ENCODE data around the gene KCNQ2. TPM values are rescaled to one million over a fixed set of nuclear protein-coding genes. Genes with fewer than 3 reads are reported as not detected.

The KCNQ2 gene
- total and polyA plus RNA-seq, 4 donors = not detected

- Histone ChIP-seq H3K27ac (ENCODE audit: low read depth in 1 of 2, low read length in 2 of 2) (no peak overlapping the region), H3K4me1 (ENCODE audit: control insufficient read depth in 4 of 4, insufficient read depth in 4 of 4, low read length in 3 of 4) (peaks cover 0 to 6% (median 2%) of the 10 kb centered on the region in 4 donors), H3K36me3 (ENCODE audit: control insufficient read depth in 4 of 4, insufficient read depth in 3 of 4, low read depth in 1 of 4, low read length in 3 of 4) (no peaks in the 10 kb centered on the region), H3K4me3 (ENCODE audit: low read depth in 1 of 3, low read length in 3 of 3) (no peak overlapping the region), H3K9me3 (ENCODE audit: control insufficient read depth in 4 of 4, low read length in 3 of 4) (no peaks in the 10 kb centered on the region), H3K9ac (ENCODE audit: low read depth in 1 of 2, low read length in 2 of 2) (no peak overlapping the region), H3K27me3 (ENCODE audit: control insufficient read depth in 4 of 4, insufficient read depth in 4 of 4, low read length in 3 of 4) (peaks cover 3 to 10% (median 7%) of the 10 kb centered on the region in 4 donors)
- 67% methylated on average over 22 of the region's 22 CpGs for WGBS
- no peak for DNase-seq (ENCODE audit: low spot score)
- TF ChIP-seq SP1 (IDR thresholded peaks at IDR 0.05) = no peak
- TF ChIP-seq ZBTB33 (IDR thresholded peaks at IDR 0.05) = no peak
- no peak for TF ChIP-seq HNF4G (IDR thresholded peaks at IDR 0.05)
- no peak for TF ChIP-seq FOXA2 (IDR thresholded peaks at IDR 0.05)
- TF ChIP-seq NR2F2 (IDR thresholded peaks at IDR 0.05) = no peak
- no peak for TF ChIP-seq EGR1 (IDR thresholded peaks at IDR 0.05; ENCODE audit: low read depth in 2 of 2)
- TF ChIP-seq MAX (IDR thresholded peaks at IDR 0.05) = no peak
Measured at GRCh38 chr20:63469019-63469712, 3.3 kb downstream of the KCNQ2 start.

GRCh38 chr20:63468421-63468820 is 4.0 kb downstream of the KCNQ2 start:
- H3K4me1 ChIP-seq (ENCODE audit: control insufficient read depth in 4 of 4, insufficient read depth in 4 of 4, low read length in 3 of 4) = peaks cover 0 to 6% (median 2%) of the 10 kb centered on the region in 4 donors
- H3K27ac ChIP-seq (ENCODE audit: low read depth in 1 of 2, low read length in 2 of 2) = no peak overlapping the region
- TF ChIP-seq RAD21 (IDR thresholded peaks at IDR 0.05) (no peak), TAF1 (conservative IDR thresholded peaks at IDR 0.05) (no peak), CTCF (IDR thresholded peaks at IDR 0.05; ENCODE audit: low read depth, low read length, missing input control) (no peak), EGR1 (IDR thresholded peaks at IDR 0.05; ENCODE audit: low read depth in 2 of 2) (no peak), GABPA (IDR thresholded peaks at IDR 0.05 in 1 of 2, conservative IDR thresholded peaks at IDR 0.05 in 1 of 2) (no peak), ZBTB33 (IDR thresholded peaks at IDR 0.05) (no peak), MAX (IDR thresholded peaks at IDR 0.05) (no peak), NR2F2 (IDR thresholded peaks at IDR 0.05) (no peak), REST (IDR thresholded peaks at IDR 0.05) (no peak), ATF3 (IDR thresholded peaks at IDR 0.05) (no peak), JUND (IDR thresholded peaks at IDR 0.05) (no peak), HNF4G (IDR thresholded peaks at IDR 0.05) (no peak), YY1 (IDR thresholded peaks at IDR 0.05) (no peak), HNF4A (conservative IDR thresholded peaks at IDR 0.05) (no peak), RXRA (IDR thresholded peaks at IDR 0.05) (no peak), SP1 (IDR thresholded peaks at IDR 0.05) (no peak)
- H3K36me3 ChIP-seq (ENCODE audit: control insufficient read depth in 4 of 4, insufficient read depth in 3 of 4, low read depth in 1 of 4, low read length in 3 of 4) = no peaks in the 10 kb centered on the region
- H3K4me3 ChIP-seq (ENCODE audit: low read depth in 1 of 3, low read length in 3 of 3) = no peak overlapping the region
- H3K9ac ChIP-seq (ENCODE audit: low read depth in 1 of 2, low read length in 2 of 2) = no peak overlapping the region
- DNase-seq (ENCODE audit: low spot score) = no peak
- no peaks in the 10 kb centered on the region for H3K9me3 ChIP-seq (ENCODE audit: control insufficient read depth in 4 of 4, low read length in 3 of 4)
- WGBS = 77% methylated on average over 12 of the region's 12 CpGs
- H3K27me3 ChIP-seq (ENCODE audit: control insufficient read depth in 4 of 4, insufficient read depth in 4 of 4, low read length in 3 of 4) = peaks cover 2 to 10% (median 4%) of the 10 kb centered on the region in 4 donors
